Measurements from ENCODE around the gene C1QTNF12. TPM values are rescaled to one million over a fixed set of nuclear protein-coding genes. Genes with fewer than 3 reads are reported as not detected.
A peak's percentile ranks its signal among the peaks of the same experiment; 100 is the strongest.

Gene C1QTNF12
- total and polyA plus RNA-seq, 4 experiments from 2014 or later = 0.31 to 3.3 (median 2.4) TPM; not detected in 1

DNA sequence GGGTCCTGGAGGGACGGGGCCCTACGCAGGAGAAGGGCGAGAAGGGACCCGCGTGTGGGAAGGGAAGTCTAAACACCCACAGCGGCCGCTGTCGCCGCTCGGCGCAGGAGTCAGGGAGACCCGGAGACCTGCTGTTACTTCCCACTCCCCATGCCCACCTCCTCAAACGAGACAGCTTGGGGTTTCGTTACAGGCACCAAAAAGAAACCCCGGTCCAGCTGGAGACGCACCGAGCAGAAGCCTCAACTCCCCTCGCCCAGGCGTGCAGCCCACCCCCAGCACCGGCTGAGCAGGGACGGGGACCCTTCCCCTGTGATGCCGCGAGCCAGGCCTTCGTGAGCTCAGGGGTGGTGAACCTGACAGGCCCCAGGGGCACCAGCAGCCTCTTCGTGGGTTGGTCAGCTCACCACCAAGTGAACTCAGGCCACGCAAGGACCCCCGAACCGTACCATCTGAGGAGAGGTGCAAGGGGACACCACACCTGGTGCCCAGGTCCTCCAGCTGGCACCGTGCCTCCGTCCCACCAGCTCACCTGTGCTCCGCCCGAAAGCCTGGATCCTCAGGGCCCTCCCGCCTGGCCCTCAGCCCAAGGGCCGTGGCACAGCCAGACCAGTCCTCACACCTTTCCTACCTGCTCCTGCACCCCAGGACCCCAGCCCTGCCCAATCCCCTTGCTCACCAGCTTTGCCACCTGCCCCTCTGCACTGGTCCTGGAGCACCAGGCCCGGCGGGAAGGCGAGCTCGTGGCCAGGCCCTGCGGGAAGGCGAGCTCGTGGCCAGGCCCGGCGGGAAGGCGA is 19.8 kb downstream of the C1QTNF12 start:
- ChIA-PET CTCF (ENCODE audit: partially characterized antibody) (interaction anchor here (1.3 to 2.3 kb wide), 2 partner anchors 10 to 105 kb away, joined by 3 to 10 read pairs; no protein-coding TSS in a partner anchor), POLR2A (ENCODE audit: partially characterized antibody) (interaction anchor here (0.8 to 2.1 kb wide), 3 partner anchors 8 to 12 kb away, joined by 3 to 7 read pairs (median 3); partner anchors contain the start of gene TNFRSF4)
- no peak for DNase-seq
- Mint-ChIP-seq H3K4me3 (no peak overlapping the region), H3K27me3 (no peaks in the 10 kb centered on the region), H3K4me1 (peaks cover 14 to 46% (median 28%) of the 10 kb centered on the region in 4 donors), H3K27ac (no peak overlapping the region), H3K9me3 (peaks cover 0 to 6% (median 0%) of the 10 kb centered on the region in 8 donors), H3K36me3 (peaks cover 23 to 50% of the 10 kb centered on the region in 2 donors)
- no peak overlapping the region for H3K4me3 ChIP-seq (ENCODE audit: low read length in 2 of 2)
- H3K27ac ChIP-seq (ENCODE audit: low read depth, low read length) = no peak overlapping the region
- no peaks in the 10 kb centered on the region for H3K27me3 ChIP-seq (ENCODE audit: insufficient read depth, low read length)
- H3K36me3 ChIP-seq (ENCODE audit: insufficient read depth, low read length) = peaks cover 47% of the 10 kb centered on the region
- intact Hi-C loops (cut with micrococcal nuclease) = no loop called here
- H3K4me1 ChIP-seq (ENCODE audit: insufficient read depth, low read length) = peaks cover 20% of the 10 kb centered on the region
- no peaks in the 10 kb centered on the region for H3K9me3 ChIP-seq (ENCODE audit: control insufficient read depth in 1 of 2, low read length in 2 of 2)

DNA sequence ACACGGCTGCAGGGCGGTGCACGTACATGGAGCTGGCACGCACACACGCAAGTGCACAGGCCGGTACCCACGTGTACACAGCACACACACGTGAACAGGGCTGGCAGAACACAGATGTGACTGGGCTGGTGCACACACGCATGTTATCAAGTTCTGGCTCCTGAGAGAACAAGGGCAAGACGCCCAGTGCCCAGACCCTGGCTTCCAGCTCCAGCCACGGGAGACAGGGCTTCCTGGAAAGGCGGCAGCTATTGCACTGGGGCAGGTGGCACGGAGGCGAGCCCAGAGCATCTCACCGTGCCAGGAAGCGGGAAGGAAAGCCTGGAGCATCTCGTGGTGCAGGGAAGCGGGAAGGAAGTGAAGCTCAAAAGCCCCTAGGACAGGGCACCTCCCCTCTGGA is 20.6 kb downstream of the C1QTNF12 start:
- Histone ChIP-seq H3K27me3 (ENCODE audit: insufficient read depth, low read length) (no peaks in the 10 kb centered on the region), H3K4me3 (ENCODE audit: low read length in 2 of 2) (no peak overlapping the region), H3K36me3 (ENCODE audit: insufficient read depth, low read length) (peaks cover 47% of the 10 kb centered on the region), H3K27ac (ENCODE audit: low read depth, low read length) (no peak overlapping the region), H3K4me1 (ENCODE audit: insufficient read depth, low read length) (peaks cover 17% of the 10 kb centered on the region), H3K9me3 (ENCODE audit: control insufficient read depth in 1 of 2, low read length in 2 of 2) (no peaks in the 10 kb centered on the region)
- H3K36me3 Mint-ChIP-seq = peaks cover 25 to 47% of the 10 kb centered on the region in 2 donors
- H3K4me1 Mint-ChIP-seq = peaks cover 12 to 43% (median 25%) of the 10 kb centered on the region in 4 donors
- H3K27me3 Mint-ChIP-seq = no peaks in the 10 kb centered on the region
- H3K27ac Mint-ChIP-seq = peak overlapping the region in 2 of 7 donors; percentile 23 to 35
- peaks cover 0 to 2% (median 0%) of the 10 kb centered on the region in 8 donors for H3K9me3 Mint-ChIP-seq
- ChIA-PET POLR2A (ENCODE audit: partially characterized antibody) (interaction anchor here (1.1 to 2.1 kb wide), 2 partner anchors 9 to 11 kb away, joined by 3 to 7 read pairs; partner anchors contain the start of gene TNFRSF4), CTCF (ENCODE audit: partially characterized antibody) (interaction anchor here (2.3 kb wide), 1 partner anchor 104 kb away, joined by 10 read pairs; no protein-coding TSS in a partner anchor)
- DNase-seq = no peak
- no peak overlapping the region for H3K4me3 Mint-ChIP-seq
- intact Hi-C loops (cut with micrococcal nuclease) = no loop called here

DNA sequence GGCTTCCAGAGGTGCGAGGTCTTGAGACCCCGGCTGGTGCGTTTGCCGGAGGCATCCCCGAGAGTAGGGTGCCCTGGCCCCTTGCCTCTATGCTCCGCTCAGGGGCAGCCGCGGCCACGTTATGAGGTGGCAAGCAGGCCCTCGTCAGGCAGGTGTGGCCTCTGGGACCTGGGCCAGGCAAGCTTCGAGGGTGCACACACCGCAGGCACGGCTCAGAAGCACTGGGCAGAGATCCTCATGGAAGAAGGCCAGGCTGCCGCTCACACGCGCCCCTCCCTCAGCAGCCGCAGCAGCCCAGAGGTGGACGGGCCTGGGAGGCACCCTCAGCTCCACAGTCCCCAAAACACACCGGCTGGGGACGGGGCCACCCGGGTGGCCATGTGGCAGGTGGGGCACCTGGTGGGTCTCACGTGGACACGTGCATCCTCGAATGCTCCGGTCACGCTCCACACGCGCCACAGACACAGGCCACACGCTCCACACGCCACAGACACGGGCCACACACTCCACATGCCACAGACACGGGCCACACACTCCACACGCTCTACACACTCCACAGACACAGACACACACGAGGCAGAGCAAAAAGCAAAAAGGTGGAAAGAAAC is 21.2 kb downstream of the C1QTNF12 start:
- Mint-ChIP-seq H3K27ac (peak overlapping the region in 2 of 7 donors; percentile 7 to 35), H3K9me3 (peaks cover 0 to 2% (median 0%) of the 10 kb centered on the region in 8 donors), H3K4me3 (peak overlapping the region in 2 of 8 donors; percentile 43 to 59), H3K27me3 (no peaks in the 10 kb centered on the region), H3K36me3 (peaks cover 25 to 49% of the 10 kb centered on the region in 2 donors), H3K4me1 (peaks cover 12 to 42% (median 20%) of the 10 kb centered on the region in 4 donors)
- Histone ChIP-seq H3K4me1 (ENCODE audit: insufficient read depth, low read length) (peaks cover 11% of the 10 kb centered on the region), H3K4me3 (ENCODE audit: low read length in 2 of 2) (no peak overlapping the region), H3K9me3 (ENCODE audit: control insufficient read depth in 1 of 2, low read length in 2 of 2) (no peaks in the 10 kb centered on the region), H3K27me3 (ENCODE audit: insufficient read depth, low read length) (no peaks in the 10 kb centered on the region), H3K36me3 (ENCODE audit: insufficient read depth, low read length) (peaks cover 47% of the 10 kb centered on the region), H3K27ac (ENCODE audit: low read depth, low read length) (no peak overlapping the region)
- no peak for DNase-seq
- ChIA-PET POLR2A (ENCODE audit: partially characterized antibody) (interaction anchor here (2.1 kb wide), 1 partner anchor 11 kb away, joined by 7 read pairs; the partner anchor contains the start of gene TNFRSF4), CTCF (ENCODE audit: partially characterized antibody) (no interaction called here)
- intact Hi-C loops (cut with micrococcal nuclease) = no loop called here

DNA sequence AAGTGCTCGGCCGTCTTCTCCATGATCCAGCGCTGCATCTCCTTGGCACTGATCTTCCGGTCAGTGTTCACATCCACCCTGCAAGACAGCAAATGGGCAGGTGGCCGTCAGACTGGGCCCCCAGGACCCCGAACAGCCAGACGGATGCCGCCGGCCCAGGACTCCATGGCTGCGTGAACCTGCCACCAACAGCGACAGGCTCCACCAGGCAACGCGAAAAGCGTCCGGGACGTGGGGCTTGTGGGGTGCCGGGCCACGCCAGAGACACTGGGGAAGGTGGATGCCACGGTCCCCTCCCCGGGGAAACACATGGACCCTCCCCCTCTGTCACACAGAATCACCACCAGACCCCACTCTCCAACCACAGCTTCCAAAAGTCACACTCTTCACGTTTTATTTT is 22.6 kb downstream of the C1QTNF12 start:
- no peak for DNase-seq
- Mint-ChIP-seq H3K4me3 (peak overlapping the region in 1 of 8 donors; percentile 35), H3K9me3 (peaks cover 0 to 2% (median 0%) of the 10 kb centered on the region in 8 donors), H3K36me3 (peaks cover 20 to 45% of the 10 kb centered on the region in 2 donors), H3K27ac (peak overlapping the region in 1 of 7 donors; percentile 30), H3K27me3 (no peaks in the 10 kb centered on the region), H3K4me1 (peaks cover 12 to 38% (median 21%) of the 10 kb centered on the region in 4 donors)
- no peaks in the 10 kb centered on the region for H3K27me3 ChIP-seq (ENCODE audit: insufficient read depth, low read length)
- no peaks in the 10 kb centered on the region for H3K9me3 ChIP-seq (ENCODE audit: control insufficient read depth in 1 of 2, low read length in 2 of 2)
- H3K27ac ChIP-seq (ENCODE audit: low read depth, low read length) = no peak overlapping the region
- H3K4me1 ChIP-seq (ENCODE audit: insufficient read depth, low read length) = peaks cover 11% of the 10 kb centered on the region
- POLR2A ChIA-PET (ENCODE audit: partially characterized antibody) = no interaction called here
- H3K36me3 ChIP-seq (ENCODE audit: insufficient read depth, low read length) = peaks cover 44% of the 10 kb centered on the region
- H3K4me3 ChIP-seq (ENCODE audit: low read length in 2 of 2) = no peak overlapping the region
- CTCF ChIA-PET (ENCODE audit: partially characterized antibody) = no interaction called here
- intact Hi-C loops (cut with micrococcal nuclease) = no loop called here

DNA sequence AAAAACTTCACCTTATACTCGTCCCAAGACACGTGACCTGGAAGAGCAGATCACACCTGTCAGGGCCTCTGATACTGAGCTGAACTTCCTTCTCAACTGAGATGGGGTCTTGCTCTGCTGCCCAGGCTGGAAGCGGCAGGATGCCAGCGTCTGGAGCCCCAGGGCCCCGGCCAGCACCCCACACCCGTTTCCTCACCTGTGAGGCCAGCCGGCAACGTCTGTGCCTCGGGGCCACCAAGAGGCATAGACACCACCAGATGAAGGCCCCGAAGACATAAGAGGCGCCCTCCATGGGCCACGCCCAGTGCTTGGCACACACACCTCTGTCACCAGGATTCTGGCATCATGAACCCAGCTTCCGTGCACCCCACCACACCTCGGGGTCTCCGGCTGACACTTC is 23.2 kb downstream of the C1QTNF12 start:
- ChIA-PET POLR2A (ENCODE audit: partially characterized antibody) (no interaction called here), CTCF (ENCODE audit: partially characterized antibody) (no interaction called here)
- no peak for DNase-seq
- peak overlapping the region in 5 of 7 donors; percentile 14 to 78 (median 50) for H3K27ac Mint-ChIP-seq
- intact Hi-C loops (cut with micrococcal nuclease) = no loop called here
- Histone ChIP-seq H3K4me3 (ENCODE audit: low read length in 2 of 2) (no peak overlapping the region), H3K4me1 (ENCODE audit: insufficient read depth, low read length) (peaks cover 17% of the 10 kb centered on the region), H3K27ac (ENCODE audit: low read depth, low read length) (no peak overlapping the region), H3K36me3 (ENCODE audit: insufficient read depth, low read length) (peaks cover 42% of the 10 kb centered on the region), H3K27me3 (ENCODE audit: insufficient read depth, low read length) (no peaks in the 10 kb centered on the region), H3K9me3 (ENCODE audit: control insufficient read depth in 1 of 2, low read length in 2 of 2) (no peaks in the 10 kb centered on the region)
- H3K9me3 Mint-ChIP-seq = peaks cover 0 to 2% (median 0%) of the 10 kb centered on the region in 8 donors
- no peaks in the 10 kb centered on the region for H3K27me3 Mint-ChIP-seq
- H3K4me1 Mint-ChIP-seq = peaks cover 11 to 37% (median 21%) of the 10 kb centered on the region in 4 donors
- H3K4me3 Mint-ChIP-seq = no peak overlapping the region
- peaks cover 20 to 44% of the 10 kb centered on the region in 2 donors for H3K36me3 Mint-ChIP-seq

DNA sequence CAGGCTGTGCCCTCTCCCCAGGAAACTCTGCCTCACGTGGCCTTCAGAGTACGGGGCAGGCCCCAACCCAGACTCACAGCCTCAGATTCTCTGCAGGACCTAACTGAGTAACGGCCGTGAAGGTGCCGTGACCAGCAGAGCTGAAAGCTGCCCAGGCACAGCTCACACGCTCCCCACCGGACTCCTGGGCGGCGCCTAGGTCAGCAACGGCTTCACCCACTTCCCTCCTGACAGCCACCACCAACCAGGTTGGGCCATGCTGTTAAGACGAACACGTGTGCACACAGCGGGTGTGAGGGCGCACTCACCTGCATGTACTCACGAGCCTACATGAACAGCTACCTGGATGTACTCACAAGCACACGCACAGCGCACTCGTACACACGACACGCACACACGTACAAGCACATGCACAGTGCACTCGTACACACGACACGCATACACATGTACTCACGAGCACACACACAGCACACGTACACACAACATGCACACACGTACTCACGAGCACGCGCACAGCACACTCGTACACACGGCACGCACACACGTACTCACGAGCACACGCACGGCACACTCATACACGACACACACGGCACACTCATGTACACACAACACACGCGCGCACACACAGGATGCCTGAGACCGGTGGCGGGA is 23.8 kb downstream of the C1QTNF12 start:
- H3K4me3 Mint-ChIP-seq = peak overlapping the region in 1 of 8 donors; percentile 45
- peaks cover 0 to 2% (median 0%) of the 10 kb centered on the region in 8 donors for H3K9me3 Mint-ChIP-seq
- intact Hi-C loops (cut with micrococcal nuclease) = no loop called here
- H3K9me3 ChIP-seq (ENCODE audit: control insufficient read depth in 1 of 2, low read length in 2 of 2) = no peaks in the 10 kb centered on the region
- DNase-seq = no peak
- H3K4me1 Mint-ChIP-seq = peaks cover 12 to 43% (median 24%) of the 10 kb centered on the region in 4 donors
- H3K36me3 Mint-ChIP-seq = peaks cover 20 to 44% of the 10 kb centered on the region in 2 donors
- H3K27me3 ChIP-seq (ENCODE audit: insufficient read depth, low read length) = no peaks in the 10 kb centered on the region
- no peaks in the 10 kb centered on the region for H3K27me3 Mint-ChIP-seq
- H3K27ac Mint-ChIP-seq = peak overlapping the region in 6 of 7 donors; percentile 23 to 78 (median 52)
- ChIA-PET CTCF (ENCODE audit: partially characterized antibody) (no interaction called here), POLR2A (ENCODE audit: partially characterized antibody) (no interaction called here)
- H3K4me3 ChIP-seq (ENCODE audit: low read length in 2 of 2) = no peak overlapping the region
- H3K27ac ChIP-seq (ENCODE audit: low read depth, low read length) = no peak overlapping the region
- peaks cover 42% of the 10 kb centered on the region for H3K36me3 ChIP-seq (ENCODE audit: insufficient read depth, low read length)
- H3K4me1 ChIP-seq (ENCODE audit: insufficient read depth, low read length) = peaks cover 23% of the 10 kb centered on the region

Measured in CD4-positive, alpha-beta memory T cell (primary cell).